Measurements from ENCODE around the gene CADM1.
"Not testable (repeated sequence)": the region's sequence is repeated elsewhere in the genome, so short reads cannot be mapped to it uniquely, and the experiment has no call there.

CADM1 gene

GRCh38 chr11:115476463-115477286 is 27.5 kb downstream of the CADM1 start:
- no peak for DNase-seq

- no peak for DNase-seq
Measured at GRCh38 chr11:115475564-115475963, 28.7 kb downstream of the CADM1 start.

GRCh38 chr11:115474306-115474705 is 29.9 kb downstream of the CADM1 start:
- DNase-seq, result not testable (repeated sequence)

GRCh38 chr11:115473167-115473566 is 31.0 kb downstream of the CADM1 start:
- no peak for DNase-seq

- no peak for DNase-seq
Measured at GRCh38 chr11:115471367-115471766, 32.8 kb downstream of the CADM1 start.

GRCh38 chr11:115470928-115471327 is 33.3 kb downstream of the CADM1 start:
- DNase-seq, result no peak

GRCh38 chr11:115469361-115469760 is 34.9 kb downstream of the CADM1 start:
- DNase-seq, result no peak

GRCh38 chr11:115466122-115466521 is 38.1 kb downstream of the CADM1 start:
- DNase-seq, result no peak

GRCh38 chr11:115464269-115464668 is 39.9 kb downstream of the CADM1 start:
- DNase-seq, result no peak

GRCh38 chr11:115463606-115464005 is 40.6 kb downstream of the CADM1 start:
- no peak for DNase-seq

GRCh38 chr11:115462757-115463156 is 41.5 kb downstream of the CADM1 start:
- no peak for DNase-seq

- DNase-seq, result no peak
Measured at GRCh38 chr11:115462004-115462541, 42.1 kb downstream of the CADM1 start.

GRCh38 chr11:115460512-115460911 is 43.7 kb downstream of the CADM1 start:
- DNase-seq, result no peak

- DNase-seq, result no peak
Measured at GRCh38 chr11:115459563-115459962, 44.7 kb downstream of the CADM1 start.

GRCh38 chr11:115458877-115459276 is 45.3 kb downstream of the CADM1 start:
- DNase-seq, result no peak

GRCh38 chr11:115456019-115456418 is 48.2 kb downstream of the CADM1 start:
- no peak for DNase-seq

GRCh38 chr11:115455613-115456012 is 48.6 kb downstream of the CADM1 start:
- no peak for DNase-seq

- no peak for DNase-seq
Measured at GRCh38 chr11:115454525-115454924, 49.7 kb downstream of the CADM1 start.

- DNase-seq, result no peak
Measured at GRCh38 chr11:115453693-115454490, 50.3 kb downstream of the CADM1 start.

GRCh38 chr11:115452241-115452640 is 52.0 kb downstream of the CADM1 start:
- DNase-seq, result no peak

- no peak for DNase-seq
Measured at GRCh38 chr11:115450519-115450918, 53.7 kb downstream of the CADM1 start.

- DNase-seq, result no peak
Measured at GRCh38 chr11:115447273-115447864, 56.8 kb downstream of the CADM1 start.

- DNase-seq, result no peak
Measured at GRCh38 chr11:115446214-115446613, 58.0 kb downstream of the CADM1 start.

Measured in right forelimb (tissue), 1 donor.